Esophagus (tissue), 2 donors: ENCODE measurements around the gene ARRDC3. TPM values are rescaled to one million over a fixed set of nuclear protein-coding genes. Genes with fewer than 3 reads are reported as not detected.

Experiments
- H3K27ac ChIP-seq, 2 donors: one replicate each; pipeline ENCODE4 v1.5.1; 2013; ENCODE audit warnings: low read depth in 2 of 2, mild to moderate bottlenecking in 2 of 2, inconsistent platforms in 1 of 2, low read length in 1 of 2, moderate library complexity in 1 of 2
- H3K27me3 ChIP-seq, 2 donors: one replicate each; pipeline ENCODE4 v1.6.1; 2013; ENCODE audit warnings: low read length in 2 of 2, control low read depth in 1 of 2, mild to moderate bottlenecking in 1 of 2; ENCODE audit not compliant: insufficient read depth in 2 of 2, control insufficient read depth in 1 of 2
- H3K36me3 ChIP-seq, 2 donors: one replicate each; pipeline ENCODE4 v1.6.1; 2013; ENCODE audit warnings: low read length in 1 of 2; ENCODE audit not compliant: control insufficient read depth in 2 of 2, insufficient read depth in 2 of 2
- H3K4me1 ChIP-seq, 2 donors: one replicate each; pipeline ENCODE4 v1.6.1; 2013; ENCODE audit warnings: low read length in 1 of 2; ENCODE audit not compliant: control insufficient read depth in 2 of 2, insufficient read depth in 2 of 2
- H3K4me3 ChIP-seq, 2 donors: one replicate each; pipeline ENCODE4 v1.5.1; 2013; ENCODE audit warnings: low read length in 2 of 2, mild to moderate bottlenecking in 2 of 2, low read depth in 1 of 2, moderate library complexity in 1 of 2
- H3K9me3 ChIP-seq, 2 donors: one replicate each; pipeline ENCODE4 v1.6.1; 2013; ENCODE audit warnings: mild to moderate bottlenecking in 2 of 2, low read depth in 1 of 2, low read length in 1 of 2, moderate library complexity in 1 of 2; ENCODE audit not compliant: control insufficient read depth in 2 of 2, insufficient read depth in 1 of 2
- WGBS, 2 donors: extraction: QIAGEN DNeasy Blood & Tissue Kit; methylation state at CpG; one replicate each; pipeline ENCODE4 v1.1.7; 2013; 5-methylcytosine and 5-hydroxymethylcytosine counted together
- polyA plus RNA-seq, 2 donors: library from polyadenylated mRNA; stranded (reverse); fragments of 200-250 nt; gene quantifications; one replicate each; pipeline ENCODE4 v1.2.3, GENCODE V29; 2013
- donor health status: healthy with polysubstance abuse.
- donor health status: Bipolar disorder and iron deficiency.

Gene ARRDC3
- polyA plus RNA-seq, 2 donors = 17.4 to 26.6 TPM

DNA sequence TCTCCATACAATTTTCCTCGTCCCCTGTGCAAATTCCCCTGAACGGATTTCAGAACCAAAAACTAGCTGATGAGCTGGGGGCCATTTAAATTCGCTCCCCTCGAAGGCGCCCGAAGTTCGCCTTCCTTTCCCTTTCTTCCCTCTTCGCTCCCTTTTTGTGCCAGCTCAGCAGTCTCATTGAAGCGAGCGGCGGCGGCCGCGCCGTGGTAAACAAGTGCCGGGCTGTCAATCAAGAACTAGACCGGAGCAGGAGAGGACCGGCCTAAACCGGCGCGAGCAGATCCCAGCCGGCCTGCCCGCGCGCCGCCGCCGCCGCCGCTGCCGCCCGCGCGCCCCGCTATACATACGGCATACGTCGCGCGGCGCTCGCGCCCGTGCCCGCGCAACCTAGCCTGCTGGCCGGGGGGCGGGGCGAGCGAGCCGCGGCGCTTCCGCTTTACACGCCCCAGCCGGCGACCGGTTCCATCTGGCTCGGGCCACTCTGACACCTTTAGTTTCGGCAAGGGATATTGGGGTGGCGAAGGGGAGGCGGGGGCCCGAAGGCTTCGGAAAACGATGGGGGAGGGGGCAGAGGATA, 3.1 kb downstream of the ARRDC3 start:
- no peaks in the 10 kb centered on the region for H3K36me3 ChIP-seq
- H3K27ac ChIP-seq = peak overlapping the region; percentile 99 to 100
- no peaks in the 10 kb centered on the region for H3K9me3 ChIP-seq
- H3K4me3 ChIP-seq = peak overlapping the region; percentile 69 to 99
- H3K4me1 ChIP-seq = no peaks in the 10 kb centered on the region
- 0 to 1% methylated on average over 60 to 65 of the region's 65 CpGs for WGBS, 2 donors
- H3K27me3 ChIP-seq = no peaks in the 10 kb centered on the region

DNA sequence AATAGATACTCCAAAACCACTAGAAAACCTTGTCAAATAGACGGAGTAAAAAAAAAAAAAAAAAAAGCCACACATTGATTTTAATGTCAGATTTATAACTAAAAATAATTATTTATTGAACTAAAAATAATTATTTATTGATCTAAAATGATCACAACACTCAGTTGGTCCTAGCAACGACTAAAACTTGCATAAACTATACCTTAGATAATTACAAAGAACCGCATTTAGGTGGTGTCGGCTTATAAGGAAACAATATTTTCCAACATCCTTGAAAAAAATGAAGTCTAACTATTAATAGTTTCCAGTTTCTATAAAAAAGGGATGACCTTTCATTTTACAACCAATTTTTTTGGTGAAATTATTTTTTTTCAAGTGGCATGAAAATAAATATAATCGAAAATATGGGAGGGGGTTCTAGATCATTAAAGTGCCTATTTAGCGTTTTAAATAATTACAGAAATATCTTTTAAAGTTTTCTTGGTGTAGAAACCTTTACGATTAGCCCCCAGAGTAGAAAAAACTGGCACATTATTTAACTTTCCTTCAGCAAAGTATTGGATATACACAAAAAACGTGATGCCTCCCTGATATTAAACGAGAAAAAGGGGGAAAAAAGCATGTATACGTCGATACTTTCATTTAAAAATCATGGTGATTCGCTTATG, 3.7 kb downstream of the ARRDC3 start:
- Histone ChIP-seq H3K9me3 (no peaks in the 10 kb centered on the region), H3K4me3 (peak overlapping the region; percentile 69 to 99), H3K27ac (peak overlapping the region; percentile 99 to 100), H3K36me3 (peaks cover 3 to 6% of the 10 kb centered on the region in 2 donors), H3K27me3 (no peaks in the 10 kb centered on the region), H3K4me1 (no peaks in the 10 kb centered on the region)
- WGBS, 2 donors = 1 to 2% methylated on average over 12 of the region's 12 CpGs

DNA sequence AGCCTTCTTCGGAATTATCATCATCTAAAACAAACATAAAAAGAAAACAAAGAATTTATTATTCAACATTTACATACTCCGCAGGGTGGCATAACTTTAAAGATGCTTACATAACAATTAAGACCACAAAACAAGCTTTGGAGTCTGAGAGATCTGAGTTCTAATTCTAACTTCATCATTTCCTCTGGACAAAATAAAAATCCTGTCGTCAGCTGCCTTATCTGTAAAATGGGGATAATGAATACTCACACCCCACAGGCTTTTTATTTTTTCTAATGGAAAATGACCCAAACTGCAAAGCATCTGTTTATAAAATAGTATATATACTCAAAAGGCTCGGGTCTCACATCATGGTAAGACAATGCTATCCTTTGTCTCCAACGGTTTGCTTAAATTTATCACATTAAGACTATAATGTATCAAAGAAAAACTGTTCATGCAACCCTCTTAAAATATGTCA, 4.3 kb downstream of the ARRDC3 start:
- H3K4me1 ChIP-seq = no peaks in the 10 kb centered on the region
- H3K27me3 ChIP-seq = no peaks in the 10 kb centered on the region
- 35 to 46% methylated on average over 5 of the region's 5 CpGs for WGBS, 2 donors
- H3K27ac ChIP-seq = no peak overlapping the region
- peaks cover 3 to 6% of the 10 kb centered on the region in 2 donors for H3K36me3 ChIP-seq
- H3K9me3 ChIP-seq = no peaks in the 10 kb centered on the region
- peak overlapping the region in 1 of 2 donors; percentile 99 for H3K4me3 ChIP-seq

DNA sequence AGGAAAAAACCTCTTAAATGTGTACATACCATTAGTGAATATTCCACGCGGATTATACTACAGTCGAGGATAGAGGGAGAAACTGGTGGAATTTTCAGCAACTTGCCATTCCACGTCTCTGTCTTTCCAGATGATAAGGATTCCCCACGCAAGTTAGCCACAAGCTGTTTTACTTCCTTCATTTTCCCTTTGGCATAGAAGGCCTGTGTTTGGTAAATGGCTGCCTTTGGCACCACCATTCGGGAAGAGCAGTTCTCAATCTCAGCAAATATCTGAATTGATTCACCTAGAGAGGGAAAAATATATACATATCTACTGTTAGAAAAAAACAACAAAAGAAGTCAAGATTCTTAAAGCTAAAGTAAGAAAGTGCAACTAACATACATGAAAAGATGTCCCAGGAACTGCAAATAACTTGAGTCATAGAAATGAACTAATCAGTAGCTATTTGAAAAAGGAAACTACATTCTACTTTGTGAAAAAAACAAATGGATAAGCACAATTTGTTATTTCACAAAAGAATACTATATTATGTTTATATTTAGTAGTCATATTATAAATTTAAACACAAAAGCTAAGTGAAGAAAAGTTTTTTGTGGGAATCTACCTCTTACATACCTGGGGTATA, 8.1 kb downstream of the ARRDC3 start:
- peak overlapping the region in 1 of 2 donors; percentile 33 for H3K27ac ChIP-seq
- no peaks in the 10 kb centered on the region for H3K27me3 ChIP-seq
- H3K4me3 ChIP-seq = peak overlapping the region in 1 of 2 donors; percentile 1
- H3K36me3 ChIP-seq = peaks cover 9% of the 10 kb centered on the region in 2 donors
- WGBS, 2 donors = 90 to 95% methylated on average over 6 of the region's 6 CpGs
- no peaks in the 10 kb centered on the region for H3K9me3 ChIP-seq
- no peaks in the 10 kb centered on the region for H3K4me1 ChIP-seq

DNA sequence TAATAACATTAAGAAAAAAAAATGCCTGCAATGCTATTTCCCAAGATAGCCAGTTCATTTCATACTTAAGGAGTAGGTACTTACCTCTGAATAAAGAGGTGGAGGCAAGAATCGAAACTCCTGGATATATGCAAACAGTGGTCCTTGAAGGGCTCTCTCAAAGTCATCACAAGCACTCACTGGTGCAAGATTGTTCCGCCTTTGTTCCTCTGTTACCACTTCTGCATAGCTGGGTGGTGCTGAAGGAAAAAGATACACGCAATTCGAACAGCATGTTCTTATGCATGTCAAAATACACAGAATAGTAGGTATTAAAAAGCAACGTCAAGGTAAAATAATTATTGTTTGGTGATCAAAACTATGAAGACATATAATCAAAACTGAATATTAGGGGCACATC, 9.5 kb downstream of the ARRDC3 start:
- Histone ChIP-seq H3K4me3 (no peak overlapping the region), H3K27ac (no peak overlapping the region), H3K4me1 (no peaks in the 10 kb centered on the region), H3K36me3 (peaks cover 9% of the 10 kb centered on the region in 2 donors), H3K9me3 (no peaks in the 10 kb centered on the region), H3K27me3 (no peaks in the 10 kb centered on the region)
- 87 to 90% methylated on average over 5 of the region's 5 CpGs for WGBS, 2 donors

DNA sequence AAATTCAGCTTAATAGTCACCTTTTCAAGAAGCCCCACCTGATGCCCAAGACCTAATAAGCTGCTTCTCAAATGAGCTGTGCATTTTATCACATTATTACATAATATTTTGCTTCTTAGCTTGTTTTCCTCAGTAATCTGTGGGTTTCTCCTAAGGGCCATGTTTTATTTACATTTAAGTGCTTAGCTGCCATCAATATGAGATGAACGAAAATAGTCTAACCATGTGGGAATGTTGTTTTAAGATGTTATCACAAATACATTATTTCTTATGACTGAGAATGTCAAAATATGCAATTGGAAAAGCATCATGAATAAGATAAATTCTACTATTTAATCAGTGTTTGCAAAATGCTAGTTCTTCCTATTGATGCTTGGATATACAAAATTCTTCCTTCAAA, 10.1 kb downstream of the ARRDC3 start:
- no peaks in the 10 kb centered on the region for H3K27me3 ChIP-seq
- 70 to 78% methylated on average over 1 of the region's 1 CpG for WGBS, 2 donors
- peaks cover 9 to 11% of the 10 kb centered on the region in 2 donors for H3K36me3 ChIP-seq
- H3K4me3 ChIP-seq = no peak overlapping the region
- no peak overlapping the region for H3K27ac ChIP-seq
- H3K9me3 ChIP-seq = no peaks in the 10 kb centered on the region
- no peaks in the 10 kb centered on the region for H3K4me1 ChIP-seq

DNA sequence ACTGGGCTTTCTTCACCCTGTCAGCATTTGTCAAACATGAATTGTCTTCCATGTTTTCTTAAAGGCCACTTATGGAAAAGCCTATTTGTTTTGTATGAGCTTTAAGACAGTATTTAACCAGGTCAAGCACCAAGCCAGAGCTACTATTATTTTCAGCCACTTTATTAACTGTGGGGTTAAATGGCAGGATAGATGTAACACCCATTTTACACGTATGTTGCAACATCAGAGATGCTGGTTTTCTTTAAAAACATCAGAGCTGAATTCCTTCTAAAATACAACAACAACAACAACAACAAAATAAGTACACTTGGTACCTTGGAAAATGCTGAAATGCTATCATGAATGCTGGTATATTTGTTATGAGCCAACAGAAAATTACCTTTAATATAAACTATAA, 13.6 kb downstream of the ARRDC3 start:
- Histone ChIP-seq H3K4me3 (no peak overlapping the region), H3K36me3 (peaks cover 4 to 10% of the 10 kb centered on the region in 2 donors), H3K4me1 (no peaks in the 10 kb centered on the region), H3K27ac (no peak overlapping the region), H3K27me3 (no peaks in the 10 kb centered on the region), H3K9me3 (no peaks in the 10 kb centered on the region)
- WGBS, 2 donors = 46 to 49% methylated on average over 1 of the region's 1 CpG

DNA sequence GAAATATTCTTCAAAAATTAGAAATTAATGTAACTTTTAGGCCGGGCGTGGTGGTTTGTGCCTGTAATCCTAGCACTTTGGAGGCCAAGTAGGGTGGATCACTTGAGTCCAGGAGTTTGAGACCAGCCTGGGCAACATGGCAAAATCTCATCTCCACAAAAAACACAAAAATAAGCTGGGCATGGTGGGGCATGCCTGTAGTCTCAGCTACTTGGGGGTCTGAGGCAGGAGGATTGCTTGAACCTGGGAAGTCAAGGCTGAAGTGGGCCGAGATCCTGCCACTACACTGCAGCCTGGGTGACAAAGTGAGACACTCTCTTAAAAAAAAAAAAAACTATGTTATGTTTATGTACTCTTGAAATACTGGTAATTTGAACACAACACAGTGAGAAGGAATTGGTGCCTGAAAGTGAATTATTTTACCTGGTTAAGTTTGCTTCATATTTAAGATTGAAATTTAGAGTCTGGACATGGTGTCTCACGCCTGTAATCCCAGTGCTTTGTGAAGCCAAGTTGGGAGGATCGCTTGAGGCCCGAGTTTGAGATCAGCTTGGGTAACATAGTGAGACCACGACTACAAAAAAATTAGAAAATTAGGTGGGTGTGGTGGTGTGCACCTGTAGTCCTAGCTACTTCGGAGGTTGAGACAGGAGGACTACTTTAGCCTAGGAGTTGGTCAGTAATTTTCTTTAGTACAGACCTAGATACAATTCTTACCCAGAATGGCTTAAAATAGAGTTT, 15.0 kb downstream of the ARRDC3 start:
- H3K4me1 ChIP-seq = no peaks in the 10 kb centered on the region
- H3K9me3 ChIP-seq = no peaks in the 10 kb centered on the region
- 95 to 97% methylated on average over 8 of the region's 8 CpGs for WGBS, 2 donors
- H3K27me3 ChIP-seq = no peaks in the 10 kb centered on the region
- no peak overlapping the region for H3K4me3 ChIP-seq
- peaks cover 3 to 7% of the 10 kb centered on the region in 2 donors for H3K36me3 ChIP-seq
- H3K27ac ChIP-seq = no peak overlapping the region

DNA sequence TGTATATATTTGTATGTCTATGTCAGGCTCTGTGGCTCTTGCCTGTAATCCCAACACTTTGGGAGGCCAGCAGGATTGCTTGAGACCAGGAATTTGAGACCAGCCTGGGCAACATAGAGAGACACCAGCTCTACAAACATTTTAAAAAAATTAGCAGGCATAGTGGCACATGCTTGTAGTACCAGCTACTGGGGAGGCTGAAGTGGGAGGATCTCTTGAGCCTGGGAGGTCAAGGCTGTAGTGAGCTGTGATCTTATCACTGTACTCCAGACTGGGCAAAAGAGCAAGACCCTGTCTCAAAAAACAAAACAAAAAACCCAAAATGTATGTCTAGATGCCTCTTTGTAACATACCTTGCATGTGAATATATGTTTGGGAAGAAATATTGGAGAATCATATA, 15.8 kb downstream of the ARRDC3 start:
- Histone ChIP-seq H3K4me1 (no peaks in the 10 kb centered on the region), H3K4me3 (no peak overlapping the region), H3K9me3 (no peaks in the 10 kb centered on the region), H3K36me3 (peaks cover 3 to 7% of the 10 kb centered on the region in 2 donors), H3K27ac (no peak overlapping the region), H3K27me3 (no peaks in the 10 kb centered on the region)
